Measurements from ENCODE around the gene ATRAID.

The ATRAID gene, protein sequence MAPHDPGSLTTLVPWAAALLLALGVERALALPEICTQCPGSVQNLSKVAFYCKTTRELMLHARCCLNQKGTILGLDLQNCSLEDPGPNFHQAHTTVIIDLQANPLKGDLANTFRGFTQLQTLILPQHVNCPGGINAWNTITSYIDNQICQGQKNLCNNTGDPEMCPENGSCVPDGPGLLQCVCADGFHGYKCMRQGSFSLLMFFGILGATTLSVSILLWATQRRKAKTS
- long read RNA-seq, transcript ATRAID-201 (7 exons, 1,240 nt) = major isoform, 143 of 205 reads
- long read RNA-seq, transcript ATRAID-202 (7 exons, 1,059 nt) = minor isoform, 56 of 205 reads
- long read RNA-seq, partial matches to known transcripts = 4 of 205 reads
- long read RNA-seq, other reads (novel, unspliced or antisense) = 2 of 205 reads

DNA sequence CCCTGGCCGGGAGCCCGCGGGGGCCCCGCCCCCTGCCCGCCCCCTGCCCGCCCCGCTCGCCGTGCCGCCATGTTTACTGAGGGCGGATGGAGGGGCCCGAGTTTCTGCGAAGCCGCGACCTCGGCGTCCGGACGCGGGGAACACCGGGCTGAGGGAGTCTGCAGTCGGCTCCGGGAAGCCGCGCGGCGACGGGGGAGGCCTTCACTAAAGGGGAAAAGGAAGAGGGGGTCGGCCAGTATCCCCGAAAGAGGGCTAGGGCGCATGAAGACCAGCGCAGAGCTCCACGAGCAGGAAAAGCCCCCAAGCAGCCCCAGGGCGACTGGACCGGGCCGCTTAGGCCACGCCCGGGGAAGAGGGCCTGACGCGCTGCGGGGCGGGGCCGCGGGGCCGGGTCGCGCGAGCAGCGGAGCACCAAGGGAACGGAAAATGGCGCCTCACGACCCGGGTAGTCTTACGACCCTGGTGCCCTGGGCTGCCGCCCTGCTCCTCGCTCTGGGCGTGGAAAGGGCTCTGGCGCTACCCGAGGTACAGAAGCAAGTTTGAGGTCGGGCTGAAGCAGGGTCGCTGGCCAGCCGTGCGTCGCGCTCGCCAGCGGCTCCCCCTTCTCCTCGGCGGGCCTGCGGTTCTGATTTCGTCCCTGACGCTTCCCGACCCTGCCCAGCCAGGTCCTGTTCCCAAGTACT is at the start of gene ATRAID, which contains the start of gene SLC5A6:
Gene ATRAID, plus strand, starts transcription at position 99 of the 683 bp plus-strand sequence. Its CDS starts 328 bp downstream, at position 427.
Gene SLC5A6, minus strand, starts transcription at position 326 of the 683 bp plus-strand sequence. CDS start 4,618 bp downstream, outside the sequence.
- H3K4me3 ChIP-seq (replicated peaks; ENCODE audit: insufficient read depth, low read length) = peak within 1 kb of the TSS; percentile 87
- H3K27me3 ChIP-seq (ENCODE audit: insufficient read depth, poor library complexity, severe bottlenecking) = no peaks in the 10 kb centered on the region
- peak within 1 kb of the TSS; percentile 98 for H3K27ac ChIP-seq (replicated peaks)
- TF ChIP-seq GABPA (IDR thresholded peaks at IDR 0.05; ENCODE audit: low read depth) (peak; percentile 65; the same call in 1 of the 2 replicates), SPI1 (IDR thresholded peaks at IDR 0.05; ENCODE audit: borderline replicate concordance, low read depth) (no peak), POLR2AphosphoS5 (IDR thresholded peaks at IDR 0.05; ENCODE audit: low read depth) (peak; percentile 70)
- TF ChIP-seq, protein P1, sequence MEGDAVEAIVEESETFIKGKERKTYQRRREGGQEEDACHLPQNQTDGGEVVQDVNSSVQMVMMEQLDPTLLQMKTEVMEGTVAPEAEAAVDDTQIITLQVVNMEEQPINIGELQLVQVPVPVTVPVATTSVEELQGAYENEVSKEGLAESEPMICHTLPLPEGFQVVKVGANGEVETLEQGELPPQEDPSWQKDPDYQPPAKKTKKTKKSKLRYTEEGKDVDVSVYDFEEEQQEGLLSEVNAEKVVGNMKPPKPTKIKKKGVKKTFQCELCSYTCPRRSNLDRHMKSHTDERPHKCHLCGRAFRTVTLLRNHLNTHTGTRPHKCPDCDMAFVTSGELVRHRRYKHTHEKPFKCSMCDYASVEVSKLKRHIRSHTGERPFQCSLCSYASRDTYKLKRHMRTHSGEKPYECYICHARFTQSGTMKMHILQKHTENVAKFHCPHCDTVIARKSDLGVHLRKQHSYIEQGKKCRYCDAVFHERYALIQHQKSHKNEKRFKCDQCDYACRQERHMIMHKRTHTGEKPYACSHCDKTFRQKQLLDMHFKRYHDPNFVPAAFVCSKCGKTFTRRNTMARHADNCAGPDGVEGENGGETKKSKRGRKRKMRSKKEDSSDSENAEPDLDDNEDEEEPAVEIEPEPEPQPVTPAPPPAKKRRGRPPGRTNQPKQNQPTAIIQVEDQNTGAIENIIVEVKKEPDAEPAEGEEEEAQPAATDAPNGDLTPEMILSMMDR (IDR thresholded peaks at IDR 0.05; ENCODE audit: insufficient read depth, low read length) = no peak
- TF ChIP-seq, protein P2, sequence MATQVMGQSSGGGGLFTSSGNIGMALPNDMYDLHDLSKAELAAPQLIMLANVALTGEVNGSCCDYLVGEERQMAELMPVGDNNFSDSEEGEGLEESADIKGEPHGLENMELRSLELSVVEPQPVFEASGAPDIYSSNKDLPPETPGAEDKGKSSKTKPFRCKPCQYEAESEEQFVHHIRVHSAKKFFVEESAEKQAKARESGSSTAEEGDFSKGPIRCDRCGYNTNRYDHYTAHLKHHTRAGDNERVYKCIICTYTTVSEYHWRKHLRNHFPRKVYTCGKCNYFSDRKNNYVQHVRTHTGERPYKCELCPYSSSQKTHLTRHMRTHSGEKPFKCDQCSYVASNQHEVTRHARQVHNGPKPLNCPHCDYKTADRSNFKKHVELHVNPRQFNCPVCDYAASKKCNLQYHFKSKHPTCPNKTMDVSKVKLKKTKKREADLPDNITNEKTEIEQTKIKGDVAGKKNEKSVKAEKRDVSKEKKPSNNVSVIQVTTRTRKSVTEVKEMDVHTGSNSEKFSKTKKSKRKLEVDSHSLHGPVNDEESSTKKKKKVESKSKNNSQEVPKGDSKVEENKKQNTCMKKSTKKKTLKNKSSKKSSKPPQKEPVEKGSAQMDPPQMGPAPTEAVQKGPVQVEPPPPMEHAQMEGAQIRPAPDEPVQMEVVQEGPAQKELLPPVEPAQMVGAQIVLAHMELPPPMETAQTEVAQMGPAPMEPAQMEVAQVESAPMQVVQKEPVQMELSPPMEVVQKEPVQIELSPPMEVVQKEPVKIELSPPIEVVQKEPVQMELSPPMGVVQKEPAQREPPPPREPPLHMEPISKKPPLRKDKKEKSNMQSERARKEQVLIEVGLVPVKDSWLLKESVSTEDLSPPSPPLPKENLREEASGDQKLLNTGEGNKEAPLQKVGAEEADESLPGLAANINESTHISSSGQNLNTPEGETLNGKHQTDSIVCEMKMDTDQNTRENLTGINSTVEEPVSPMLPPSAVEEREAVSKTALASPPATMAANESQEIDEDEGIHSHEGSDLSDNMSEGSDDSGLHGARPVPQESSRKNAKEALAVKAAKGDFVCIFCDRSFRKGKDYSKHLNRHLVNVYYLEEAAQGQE (IDR thresholded peaks at IDR 0.05; ENCODE audit: insufficient replicate concordance, low read depth) = peak; percentile 68
- DNase-seq (ENCODE audit: low read depth in 1 of 2, low spot score in 1 of 2) = peak; percentile 81 to 85

DNA sequence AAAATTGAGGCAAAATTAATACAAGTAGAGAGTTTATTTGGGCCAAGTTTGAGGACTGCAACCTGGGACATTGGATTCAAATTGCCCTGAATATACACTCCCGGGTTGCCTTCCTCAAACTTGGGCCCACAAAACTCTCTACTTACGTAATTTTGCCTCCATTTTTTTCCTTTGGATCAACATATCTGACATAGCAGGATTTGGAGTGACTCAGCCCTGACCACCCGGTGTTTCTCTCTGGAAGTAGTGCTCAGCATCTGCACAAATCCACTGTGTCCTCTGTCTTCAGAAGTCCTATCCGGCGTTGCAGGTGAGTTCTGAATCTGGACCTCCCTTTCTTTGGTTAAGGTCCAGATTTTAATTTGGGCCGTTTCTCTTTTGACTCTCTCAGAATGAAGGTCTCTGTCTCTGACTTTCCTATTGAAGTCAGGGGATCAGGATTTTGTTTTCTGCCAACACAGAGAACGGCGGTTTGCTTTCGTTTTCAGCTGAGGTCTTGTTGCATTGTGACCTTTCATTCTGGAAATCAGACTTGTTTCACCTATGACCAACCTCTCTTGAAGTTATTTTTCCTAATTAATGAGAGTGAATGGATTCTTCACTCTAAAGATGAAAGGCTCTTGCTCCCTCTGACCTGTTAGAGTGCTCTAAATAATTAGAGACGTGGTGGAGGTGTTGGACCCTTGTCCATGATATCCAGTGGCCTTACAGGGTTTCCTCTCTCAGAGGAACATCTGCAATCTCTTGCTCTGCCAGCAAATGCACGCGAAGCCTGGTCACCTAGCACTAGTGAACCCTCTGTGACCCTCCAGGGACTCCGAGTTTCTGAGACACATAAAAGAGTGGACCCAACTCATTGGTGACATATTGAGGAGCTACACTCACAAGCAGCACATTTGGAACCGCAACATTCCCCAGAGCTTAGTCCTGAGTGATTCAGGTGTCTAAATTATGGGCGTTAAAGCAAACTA is 49.4 kb upstream of the ATRAID start:
- H3K27me3 ChIP-seq (ENCODE audit: insufficient read depth, poor library complexity, severe bottlenecking) = no peaks in the 10 kb centered on the region
- no peak for TF ChIP-seq GABPA (IDR thresholded peaks at IDR 0.05; ENCODE audit: low read depth)
- TF ChIP-seq, protein P2 (IDR thresholded peaks at IDR 0.05; ENCODE audit: insufficient replicate concordance, low read depth) = no peak
- TF ChIP-seq SPI1 (IDR thresholded peaks at IDR 0.05; ENCODE audit: borderline replicate concordance, low read depth) = no peak
- TF ChIP-seq POLR2AphosphoS5 (IDR thresholded peaks at IDR 0.05; ENCODE audit: low read depth) = no peak
- TF ChIP-seq, protein P1 (IDR thresholded peaks at IDR 0.05; ENCODE audit: insufficient read depth, low read length) = no peak
- no peak overlapping the region for H3K4me3 ChIP-seq (replicated peaks; ENCODE audit: insufficient read depth, low read length)
- no peak overlapping the region for H3K27ac ChIP-seq (replicated peaks)
- no peak for DNase-seq (ENCODE audit: low read depth in 1 of 2, low spot score in 1 of 2)

DNA sequence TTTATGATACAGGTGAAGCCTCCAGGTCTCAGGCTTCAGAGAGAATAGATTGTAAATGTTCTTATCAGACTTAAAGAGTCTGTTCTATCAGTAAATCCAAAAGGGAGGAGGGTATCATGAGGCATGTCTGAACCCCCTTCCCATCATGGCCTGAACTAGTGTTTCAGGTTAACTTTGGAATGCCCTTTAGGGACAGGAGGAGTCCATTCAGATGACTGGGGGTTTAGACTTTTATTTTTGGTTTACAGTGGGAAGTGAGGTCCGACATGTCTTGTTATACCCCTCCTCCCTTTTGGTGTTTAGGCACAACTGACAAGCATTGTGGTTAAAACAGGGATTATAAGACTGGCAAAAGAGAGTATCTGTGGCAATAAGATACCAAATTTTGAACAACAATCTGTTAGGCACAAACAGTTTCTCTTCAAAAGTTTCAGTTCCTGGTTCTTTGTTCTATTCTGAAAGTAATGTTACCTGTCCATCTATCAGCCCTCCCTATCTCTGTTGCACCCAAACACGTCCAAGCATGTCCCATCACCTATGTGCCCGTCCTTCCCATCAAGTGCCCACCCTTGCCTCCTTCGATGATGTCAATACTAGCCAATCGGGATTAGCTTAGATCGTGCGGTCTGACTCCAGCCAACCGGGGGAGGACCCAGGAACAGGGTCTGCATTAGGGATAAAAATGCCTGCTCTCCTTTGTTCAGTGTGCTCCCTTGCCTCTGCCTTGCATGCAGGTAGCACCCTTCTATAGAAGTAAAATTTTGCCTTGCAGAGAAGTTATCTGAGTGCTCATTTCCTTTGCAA is 46.7 kb upstream of the ATRAID start:
- DNase-seq (ENCODE audit: low read depth in 1 of 2, low spot score in 1 of 2) = no peak
- TF ChIP-seq GABPA (IDR thresholded peaks at IDR 0.05; ENCODE audit: low read depth) = no peak
- Histone ChIP-seq H3K27ac (replicated peaks) (no peak overlapping the region), H3K4me3 (replicated peaks; ENCODE audit: insufficient read depth, low read length) (no peak overlapping the region), H3K27me3 (ENCODE audit: insufficient read depth, poor library complexity, severe bottlenecking) (no peaks in the 10 kb centered on the region)
